Right atrium auricular region (tissue), 2 donors: ENCODE measurements around the gene CALN1. TPM values are rescaled to one million over a fixed set of nuclear protein-coding genes. Genes with fewer than 3 reads are reported as not detected.
A peak's percentile ranks its signal among the peaks of the same experiment; 100 is the strongest.

ENCODE experiments used
- DNase-seq: peaks from one replicate; pipeline ENCODE4 v3.0.0-alpha.2; 2019; ENCODE audit warnings: low spot score
- H3K27ac ChIP-seq, 2 donors: fragments of 200-600 bp; sonication (generic); 1 replicate in 1 of 2; 2 replicates in 1 of 2; pipeline ENCODE4 v1.5.1; 2016 to 2019
- H3K27me3 ChIP-seq, 2 donors: fragments of 200-600 bp; sonication (generic); one replicate each; pipeline versions ENCODE4 v1.5.1 to v1.6.0; 2017 to 2019
- H3K36me3 ChIP-seq: fragments of 200-600 bp; sonication (generic); one replicate; pipeline ENCODE4 v1.5.1; 2016
- H3K4me1 ChIP-seq, 2 donors: fragments of 200-600 bp; sonication (generic); one replicate each; pipeline versions ENCODE4 v1.5.1 to v1.6.0; 2017 to 2019
- H3K4me3 ChIP-seq, 2 donors: fragments of 200-600 bp; sonication (generic); 1 replicate in 1 of 2; 2 replicates in 1 of 2; pipeline ENCODE4 v1.5.1; 2017 to 2019; ENCODE audit warnings: mild to moderate bottlenecking in 1 of 2, moderate library complexity in 1 of 2
- H3K9me3 ChIP-seq, 2 donors: fragments of 200-600 bp; sonication (generic); one replicate each; pipeline ENCODE4 v1.5.1; 2019
- CTCF ChIP-seq, 2 donors: fragments of 200-600 bp; sonication (generic); IDR thresholded peaks; one replicate each; pipeline ENCODE4 v1.5.1; 2019; ENCODE audit warnings: antibody characterized with exemption in 2 of 2
- total RNA-seq, 2 donors: library from RNA; depleted of rRNA; stranded (reverse); fragments of >200 nt; gene quantifications; one replicate each; pipeline ENCODE4 v1.1.0, GENCODE V29; 2016

Gene CALN1
- total RNA-seq, 2 donors from 2014 or later, result not detected

- no peaks in the 10 kb centered on the region for H3K4me1 ChIP-seq
- TF ChIP-seq CTCF (IDR thresholded peaks at IDR 0.05), result no peak
- H3K27ac ChIP-seq, result no peak overlapping the region
- peaks cover 3 to 13% of the 10 kb centered on the region in 2 donors for H3K27me3 ChIP-seq
- peak overlapping the region in 1 of 2 donors; percentile 27 for H3K4me3 ChIP-seq
- no peaks in the 10 kb centered on the region for H3K36me3 ChIP-seq
- peak; percentile 38 for DNase-seq
- peaks cover 0 to 5% of the 10 kb centered on the region in 2 donors for H3K9me3 ChIP-seq
These were observed 74.6 kb downstream of the CALN1 start for GRCh38 chr7:72337390-72338167.

DNA sequence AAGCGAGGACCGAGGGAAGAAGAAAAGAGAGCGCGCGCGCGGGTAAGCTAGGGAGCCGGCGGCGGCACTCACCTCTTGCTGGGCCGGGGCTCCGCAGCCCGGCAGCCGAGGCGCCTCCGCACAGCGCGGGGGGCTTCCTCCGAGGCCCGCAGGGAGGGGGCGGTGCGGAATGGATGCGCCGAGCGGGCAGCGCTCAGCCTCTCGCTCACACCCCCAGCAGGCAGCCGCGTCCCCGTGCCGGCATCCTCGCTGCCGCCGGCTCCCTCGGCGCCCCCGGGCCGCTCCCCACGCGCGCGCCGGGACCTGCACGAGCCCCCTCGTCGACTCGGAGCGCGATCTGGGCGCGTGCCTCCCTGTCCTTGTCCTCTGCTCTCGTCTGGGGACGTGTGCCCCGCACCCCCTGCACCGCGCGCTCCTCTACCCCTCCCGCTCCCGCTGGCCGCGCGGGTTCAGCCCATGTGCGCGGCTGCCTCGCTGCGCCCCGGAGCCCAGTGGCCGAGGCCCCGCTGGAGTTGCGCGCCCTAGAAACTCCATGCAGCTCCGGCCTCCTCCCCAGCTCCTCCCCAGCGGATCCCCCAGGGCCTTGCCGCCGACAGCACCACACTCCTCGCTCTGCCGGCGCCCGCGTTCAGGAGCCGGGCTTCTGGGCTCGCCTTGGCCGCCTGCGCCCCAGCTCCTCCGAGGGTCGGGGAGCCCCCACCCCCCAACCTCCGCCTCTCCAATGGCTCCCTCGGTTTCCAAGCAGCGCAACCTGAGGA, 75.3 kb downstream of the CALN1 start:
- peaks cover 3 to 13% of the 10 kb centered on the region in 2 donors for H3K27me3 ChIP-seq

GRCh38 chr7:72336382-72336631, 75.8 kb downstream of the CALN1 start:
- peaks cover 3 to 13% of the 10 kb centered on the region in 2 donors for H3K27me3 ChIP-seq

More for the DNA sequence above, 75.3 kb downstream of the CALN1 start:
- DNase-seq, result no peak
- H3K9me3 ChIP-seq, result peaks cover 0 to 8% of the 10 kb centered on the region in 2 donors
- no peak for TF ChIP-seq CTCF (IDR thresholded peaks at IDR 0.05)
- no peak overlapping the region for H3K27ac ChIP-seq
- no peaks in the 10 kb centered on the region for H3K4me1 ChIP-seq
- peak overlapping the region in 1 of 2 donors; percentile 27 for H3K4me3 ChIP-seq
- H3K36me3 ChIP-seq, result no peaks in the 10 kb centered on the region

DNA sequence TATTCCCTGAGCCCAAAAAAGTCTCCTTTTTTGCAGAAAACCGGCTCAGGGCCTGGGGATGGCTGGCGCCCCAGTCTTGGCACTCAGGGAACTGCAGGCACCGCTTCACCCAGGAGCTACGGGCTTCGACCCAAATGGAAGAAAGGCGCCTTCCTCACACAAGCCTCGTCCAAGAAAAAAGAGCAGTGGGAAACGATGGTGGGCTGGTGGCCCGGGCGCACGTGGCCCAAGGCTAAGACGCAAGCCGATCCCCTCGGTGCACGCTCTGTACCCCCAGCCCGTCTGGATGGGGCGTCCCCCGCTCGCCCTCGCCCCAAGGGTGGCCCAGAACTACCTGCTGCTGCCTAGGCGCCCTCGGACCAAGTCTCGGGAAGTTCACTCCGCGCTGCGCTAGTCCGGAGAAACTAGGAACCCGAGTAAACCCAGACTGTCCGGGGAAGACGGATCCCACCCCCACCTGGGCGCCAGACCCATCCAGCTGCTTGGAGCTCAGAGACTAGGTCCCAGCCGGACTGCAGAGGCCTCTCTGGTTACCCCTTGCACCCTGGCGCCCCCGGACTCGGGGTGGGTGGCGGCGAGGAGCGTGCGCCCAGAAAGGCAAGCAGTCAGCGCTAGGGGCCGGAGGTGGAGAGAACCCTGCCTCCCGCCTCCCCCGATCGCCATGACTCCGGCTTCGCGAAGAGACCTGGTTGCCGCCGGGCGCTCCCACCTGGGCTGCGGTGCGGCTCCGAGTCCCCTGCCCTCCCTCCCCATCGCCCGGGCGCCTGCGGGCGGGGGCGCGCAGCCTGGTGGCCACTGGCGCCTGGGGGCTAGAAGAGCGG, 76.4 kb downstream of the CALN1 start:
- peak overlapping the region in 1 of 2 donors; percentile 27 for H3K4me3 ChIP-seq
- peaks cover 0 to 8% of the 10 kb centered on the region in 2 donors for H3K9me3 ChIP-seq
- TF ChIP-seq CTCF (IDR thresholded peaks at IDR 0.05), result no peak
- H3K27me3 ChIP-seq, result peaks cover 3 to 13% of the 10 kb centered on the region in 2 donors
- peak; percentile 34 for DNase-seq
- no peak overlapping the region for H3K27ac ChIP-seq
- H3K36me3 ChIP-seq, result no peaks in the 10 kb centered on the region
- no peaks in the 10 kb centered on the region for H3K4me1 ChIP-seq

More at GRCh38 chr7:72336382-72336631, 75.8 kb downstream of the CALN1 start:
- peaks cover 0 to 8% of the 10 kb centered on the region in 2 donors for H3K9me3 ChIP-seq
- no peaks in the 10 kb centered on the region for H3K36me3 ChIP-seq
- no peak overlapping the region for H3K27ac ChIP-seq
- H3K4me1 ChIP-seq, result no peaks in the 10 kb centered on the region
- no peak for TF ChIP-seq CTCF (IDR thresholded peaks at IDR 0.05)
- H3K4me3 ChIP-seq, result peak overlapping the region in 1 of 2 donors; percentile 27
- peak; percentile 16 for DNase-seq

DNA sequence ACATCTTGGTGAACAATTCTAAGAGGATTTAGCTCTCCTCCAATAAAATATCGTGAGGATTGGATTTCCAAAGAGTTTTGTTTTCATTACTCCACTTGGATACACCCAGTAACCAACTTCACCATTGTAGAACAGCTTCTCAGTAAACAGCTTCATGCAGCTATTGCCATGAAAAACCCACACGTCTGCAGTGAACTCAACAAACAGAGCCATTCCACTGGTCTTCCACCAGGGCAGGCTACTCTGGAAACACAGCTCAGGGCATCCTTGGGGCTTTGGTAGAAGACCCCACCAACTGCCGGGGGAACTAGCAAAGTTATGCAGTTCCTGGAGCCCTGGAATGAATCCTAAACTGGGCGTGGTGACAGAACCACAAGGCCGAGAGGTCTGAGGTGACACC, 77.4 kb downstream of the CALN1 start:
- no peak for DNase-seq
- Histone ChIP-seq H3K27ac (no peak overlapping the region), H3K4me1 (no peaks in the 10 kb centered on the region), H3K36me3 (no peaks in the 10 kb centered on the region), H3K4me3 (no peak overlapping the region), H3K27me3 (peaks cover 3 to 13% of the 10 kb centered on the region in 2 donors), H3K9me3 (peaks cover 0 to 8% of the 10 kb centered on the region in 2 donors)
- TF ChIP-seq CTCF (IDR thresholded peaks at IDR 0.05), result no peak
